ENCODE results near the gene SARDH. TPM values are rescaled to one million over a fixed set of nuclear protein-coding genes. Genes with fewer than 3 reads are reported as not detected.

The SARDH gene
- total RNA-seq, 1 experiment from 2014 or later, result 5.6 TPM

DNA sequence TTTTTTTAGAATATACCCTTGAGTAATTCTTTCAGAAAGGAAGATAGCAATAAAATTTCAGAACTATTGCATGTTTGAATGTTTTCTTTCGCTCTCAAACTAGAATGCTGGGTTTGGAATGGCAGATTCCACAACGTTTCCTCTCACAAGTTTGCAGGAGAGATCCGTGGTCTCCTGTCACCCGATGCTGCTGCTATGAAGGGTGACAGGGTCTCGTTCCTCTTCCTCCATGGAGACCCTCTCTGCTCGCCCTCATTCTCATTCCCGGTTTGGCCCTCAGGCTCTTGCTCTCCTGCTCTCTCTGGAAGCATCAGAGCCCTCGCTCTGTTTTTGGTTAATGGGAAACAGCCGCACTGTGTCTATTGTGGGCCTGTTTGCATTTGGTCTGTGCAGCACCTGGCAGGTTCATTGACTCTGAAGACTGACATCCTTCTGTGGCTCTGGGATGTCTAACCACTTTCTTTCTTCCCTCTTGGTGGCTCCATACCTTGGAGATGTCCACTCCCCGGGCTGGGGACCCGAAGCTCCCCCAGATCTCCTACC lies 116.4 kb downstream of the SARDH start:
- no peaks in the 10 kb centered on the region for H3K9me3 ChIP-seq (ENCODE audit: control insufficient read depth in 1 of 2, insufficient read depth in 1 of 2, low read depth in 1 of 2, low read length in 2 of 2)

DNA sequence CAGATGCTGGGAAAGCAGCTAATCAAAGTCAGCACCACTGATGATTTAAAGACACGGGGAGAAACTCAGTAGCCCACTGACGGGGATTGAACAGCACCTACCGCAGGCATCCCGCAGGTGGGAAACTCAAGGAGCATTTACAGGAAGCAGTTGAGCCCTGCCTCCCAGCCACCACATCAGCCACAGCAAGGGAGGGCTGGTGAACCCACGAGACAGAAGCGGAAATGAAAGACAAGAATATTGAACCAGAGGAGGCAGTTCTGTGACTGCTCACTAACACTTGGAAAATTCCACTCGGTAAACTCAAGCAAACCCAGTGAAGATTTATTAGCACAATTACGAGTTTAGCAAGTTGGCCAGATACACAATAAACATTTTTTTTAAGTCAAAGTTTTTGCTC lies 118.4 kb downstream of the SARDH start:
- Histone ChIP-seq H4K20me1 (ENCODE audit: insufficient read depth) (no peaks in the 10 kb centered on the region), H3K79me2 (ENCODE audit: insufficient read depth, low read length) (no peaks in the 10 kb centered on the region), H3K9ac (ENCODE audit: low read length) (no peak overlapping the region), H3K4me2 (ENCODE audit: low read length) (no peak overlapping the region), H3K27ac (ENCODE audit: low read depth, low read length) (no peak overlapping the region), H3K9me3 (ENCODE audit: control insufficient read depth in 1 of 2, insufficient read depth in 1 of 2, low read depth in 1 of 2, low read length in 2 of 2) (no peaks in the 10 kb centered on the region), H3K27me3 (ENCODE audit: insufficient read depth, low read length) (peaks cover 80% of the 10 kb centered on the region), H2AFZ (ENCODE audit: low read depth, low read length, poor library complexity, severe bottlenecking) (no peak overlapping the region), H3K36me3 (ENCODE audit: control insufficient read depth in 1 of 2, insufficient read depth in 2 of 2, low read length in 2 of 2) (no peaks in the 10 kb centered on the region), H3K4me1 (ENCODE audit: control insufficient read depth in 1 of 2, insufficient read depth in 2 of 2, low read length in 2 of 2) (no peaks in the 10 kb centered on the region), H3K9me2 (ENCODE audit: insufficient read depth) (no peaks in the 10 kb centered on the region), H3K4me3 (replicated peaks in 1 of 2; ENCODE audit: low read depth in 1 of 2, low read length in 2 of 2) (no peak overlapping the region)
- ATAC-seq, result no peak
- POLR2A ChIA-PET, result no interaction called here
- no TSS peak for BruUV-seq (replicated peaks)
- CTCF ChIA-PET, result no interaction called here
- intact Hi-C loops (cut with micrococcal nuclease), result no loop called here
- DNase-seq (ENCODE audit: low read depth, low spot score), result no peak
- RAD21 ChIA-PET (ENCODE audit: low non-redundant PET in 1 of 2, low total read pairs in 2 of 2, uncharacterized antibody in 2 of 2, unreplicated experiment in 2 of 2), result no interaction called here
- TF ChIP-seq CBX3 (IDR thresholded peaks at IDR 0.05; ENCODE audit: low read depth), result no peak
- TF ChIP-seq, protein P1, sequence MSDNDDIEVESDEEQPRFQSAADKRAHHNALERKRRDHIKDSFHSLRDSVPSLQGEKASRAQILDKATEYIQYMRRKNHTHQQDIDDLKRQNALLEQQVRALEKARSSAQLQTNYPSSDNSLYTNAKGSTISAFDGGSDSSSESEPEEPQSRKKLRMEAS (IDR thresholded peaks at IDR 0.05), result no peak
- no peak for TF ChIP-seq SRF (IDR thresholded peaks at IDR 0.05; ENCODE audit: low read depth)
- no peak for TF ChIP-seq ELF1 (IDR thresholded peaks at IDR 0.05; ENCODE audit: borderline replicate concordance, low read depth)
- TF ChIP-seq EZH2 (IDR thresholded peaks at IDR 0.05), result no peak
- no peak for TF ChIP-seq EZH2phosphoT487 (IDR thresholded peaks at IDR 0.05; ENCODE audit: borderline replicate concordance)
- no peak for TF ChIP-seq CEBPB (IDR thresholded peaks at IDR 0.05; ENCODE audit: low read depth)
- TF ChIP-seq TCF7L2 (IDR thresholded peaks at IDR 0.05; ENCODE audit: borderline replicate concordance, extremely low read depth, insufficient read depth, insufficient read length), result no peak
- TF ChIP-seq, protein P2, sequence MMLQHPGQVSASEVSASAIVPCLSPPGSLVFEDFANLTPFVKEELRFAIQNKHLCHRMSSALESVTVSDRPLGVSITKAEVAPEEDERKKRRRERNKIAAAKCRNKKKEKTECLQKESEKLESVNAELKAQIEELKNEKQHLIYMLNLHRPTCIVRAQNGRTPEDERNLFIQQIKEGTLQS (IDR thresholded peaks at IDR 0.05), result no peak
- no peak for TF ChIP-seq SIN3A (IDR thresholded peaks at IDR 0.05; ENCODE audit: low read depth)
- no peak for TF ChIP-seq SP1 (IDR thresholded peaks at IDR 0.05; ENCODE audit: low read depth)
- TF ChIP-seq RAD21 (IDR thresholded peaks at IDR 0.05; ENCODE audit: low read depth), result no peak
- TF ChIP-seq EGR1 (IDR thresholded peaks at IDR 0.05; ENCODE audit: low read depth), result no peak
- TF ChIP-seq ZFX (IDR thresholded peaks at IDR 0.05), result no peak

More for the DNA sequence above, 116.4 kb downstream of the SARDH start:
- intact Hi-C loops (cut with micrococcal nuclease), result no loop called here
- TF ChIP-seq, protein P1 (IDR thresholded peaks at IDR 0.05), result no peak
- TF ChIP-seq, protein P3, sequence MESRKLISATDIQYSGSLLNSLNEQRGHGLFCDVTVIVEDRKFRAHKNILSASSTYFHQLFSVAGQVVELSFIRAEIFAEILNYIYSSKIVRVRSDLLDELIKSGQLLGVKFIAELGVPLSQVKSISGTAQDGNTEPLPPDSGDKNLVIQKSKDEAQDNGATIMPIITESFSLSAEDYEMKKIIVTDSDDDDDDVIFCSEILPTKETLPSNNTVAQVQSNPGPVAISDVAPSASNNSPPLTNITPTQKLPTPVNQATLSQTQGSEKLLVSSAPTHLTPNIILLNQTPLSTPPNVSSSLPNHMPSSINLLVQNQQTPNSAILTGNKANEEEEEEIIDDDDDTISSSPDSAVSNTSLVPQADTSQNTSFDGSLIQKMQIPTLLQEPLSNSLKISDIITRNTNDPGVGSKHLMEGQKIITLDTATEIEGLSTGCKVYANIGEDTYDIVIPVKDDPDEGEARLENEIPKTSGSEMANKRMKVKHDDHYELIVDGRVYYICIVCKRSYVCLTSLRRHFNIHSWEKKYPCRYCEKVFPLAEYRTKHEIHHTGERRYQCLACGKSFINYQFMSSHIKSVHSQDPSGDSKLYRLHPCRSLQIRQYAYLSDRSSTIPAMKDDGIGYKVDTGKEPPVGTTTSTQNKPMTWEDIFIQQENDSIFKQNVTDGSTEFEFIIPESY (IDR thresholded peaks at IDR 0.05; ENCODE audit: extremely low read depth, insufficient replicate concordance, low read length), result no peak
- TF ChIP-seq FOSL1 (IDR thresholded peaks at IDR 0.05; ENCODE audit: low read depth), result no peak
- Histone ChIP-seq H3K36me3 (ENCODE audit: control insufficient read depth in 1 of 2, insufficient read depth in 2 of 2, low read length in 2 of 2) (no peaks in the 10 kb centered on the region), H3K27ac (ENCODE audit: low read depth, low read length) (no peak overlapping the region), H3K4me1 (ENCODE audit: control insufficient read depth in 1 of 2, insufficient read depth in 2 of 2, low read length in 2 of 2) (no peaks in the 10 kb centered on the region), H3K9ac (ENCODE audit: low read length) (no peak overlapping the region), H4K20me1 (ENCODE audit: insufficient read depth) (no peaks in the 10 kb centered on the region), H3K4me2 (ENCODE audit: low read length) (no peak overlapping the region), H3K27me3 (ENCODE audit: insufficient read depth, low read length) (peaks cover 62% of the 10 kb centered on the region), H3K4me3 (replicated peaks in 1 of 2; ENCODE audit: low read depth in 1 of 2, low read length in 2 of 2) (no peak overlapping the region), H2AFZ (ENCODE audit: low read depth, low read length, poor library complexity, severe bottlenecking) (no peak overlapping the region), H3K79me2 (ENCODE audit: insufficient read depth, low read length) (no peaks in the 10 kb centered on the region), H3K9me2 (ENCODE audit: insufficient read depth) (no peaks in the 10 kb centered on the region)
- DNase-seq (ENCODE audit: low read depth, low spot score) (no peak), ATAC-seq (no peak)
- CTCF ChIA-PET, result no interaction called here
- RAD21 ChIA-PET (ENCODE audit: low non-redundant PET in 1 of 2, low total read pairs in 2 of 2, uncharacterized antibody in 2 of 2, unreplicated experiment in 2 of 2), result no interaction called here
- POLR2A ChIA-PET, result no interaction called here
- no TSS peak for BruUV-seq (replicated peaks)

Measured in HCT116 (cell line).